Adrenal gland (tissue), 12 donors: Measurements from ENCODE around the gene BUD13. TPM values are rescaled to one million over a fixed set of nuclear protein-coding genes. Genes with fewer than 3 reads are reported as not detected.

Experiments used
- DNase-seq, 7 donors: peaks; one replicate each; pipeline ENCODE4 v3.0.0-alpha.2; 2019 to 2020
- H3K27ac ChIP-seq, 5 donors: fragments of 200-600 bp; sonication (generic) in 4 of 5; 1 replicate in 3 of 5; 2 replicates in 2 of 5; pipeline versions ENCODE4 v1.5.1 to v1.8.0; 2016 to 2020; ENCODE audit warnings: mild to moderate bottlenecking in 1 of 5
- H3K27me3 ChIP-seq: fragments of 200-600 bp; 2 replicates; pipeline ENCODE4 v1.8.0; 2021
- H3K36me3 ChIP-seq, 2 donors: fragments of 200-600 bp; replicated peaks in 1 of 2; 1 replicate in 1 of 2; 2 replicates in 1 of 2; pipeline versions ENCODE4 v1.5.1 to v1.8.0; 2018 to 2022
- H3K4me1 ChIP-seq, 2 donors: fragments of 200-600 bp; replicated peaks in 1 of 2; 1 replicate in 1 of 2; 2 replicates in 1 of 2; pipeline versions ENCODE4 v1.5.1 to v1.8.0; 2018 to 2021
- H3K4me3 ChIP-seq, 4 donors: fragments of 200-600 bp; sonication (generic) in 3 of 4; one replicate each; pipeline ENCODE4 v1.5.1; 2016 to 2018
- H3K9me3 ChIP-seq, 3 donors: fragments of 200-600 bp; sonication (generic) in 1 of 3; replicated peaks in 1 of 3; 1 replicate in 2 of 3; 2 replicates in 1 of 3; pipeline versions ENCODE4 v1.5.1 to v1.8.0; 2016 to 2021
- CTCF ChIP-seq, 6 experiments: fragments of 450-650 bp in 4 of 6; fragments of 200-600 bp in 2 of 6; sonication (generic) in 1 of 6; IDR thresholded peaks; 1 replicate in 5 of 6; 2 replicates in 1 of 6; pipeline versions ENCODE4 v1.5.1 to v1.8.0; 2016 to 2021; ENCODE audit warnings: antibody characterized with exemption in 6 of 6, mild to moderate bottlenecking in 2 of 6, moderate library complexity in 1 of 6
- POLR2A ChIP-seq, 2 donors: fragments of 450-650 bp; IDR thresholded peaks; one replicate each; pipeline ENCODE4 v1.6.1; 2017; ENCODE audit warnings: antibody characterized with exemption in 2 of 2, mild to moderate bottlenecking in 2 of 2, moderate library complexity in 1 of 2
- WGBS, 4 donors: extraction: QIAGEN DNeasy Blood & Tissue Kit in 2 of 4; methylation state at CpG; one replicate each; pipeline versions ENCODE4 v1.1.5 to v1.1.7; 2013 to 2017; 5-methylcytosine and 5-hydroxymethylcytosine counted together
- intact Hi-C, 2 donors: fragments of 100-400 bp; cut with DNase I; formaldehyde crosslinking; loops; one replicate each; pipeline versions ENCODE4 v1.14.1 to v1.15.0; 2022 to 2023
- polyA plus RNA-seq, 3 donors: library from polyadenylated mRNA; stranded (reverse); fragments of 200-250 nt in 2 of 3; fragments of 350-450 nt in 1 of 3; fragmentation: Illumina TruSeq in 1 of 3; extraction: RNeasy Lipid Tissue Mini Kit (QIAGEN cat#74804) in 1 of 3; gene quantifications; one replicate each; pipeline ENCODE4 v1.2.3, GENCODE V29; 2013 to 2014
- total RNA-seq, 9 donors: library from RNA; depleted of rRNA in 4 of 9; stranded (reverse); fragments of >200 nt in 4 of 9; fragments of 120-200 nt in 1 of 9; fragmentation: NEBNext Ultra II Directional in 1 of 9; extraction: Animal tissue kit (Norgen Biotek cat#: 25700) in 1 of 9; gene quantifications; one replicate each; pipeline versions ENCODE4 v1.1.0 to v1.2.4, GENCODE V29; 2013 to 2023
- donor health status: healthy with polysubstance abuse.
- donor health status: Bipolar disorder and iron deficiency.
- donor health status: DM: yes; HTN: yes; CAD: no.
- donor health status: DM: no; HTN: no; CAD: no.
- donor health status: DM: no; HTN: no; CAD: no.
- donor health status: DM: yes; HTN: yes; CAD: no.

The BUD13 gene
- total and polyA plus RNA-seq, 12 donors: 7.5 to 20.4 (median 11.4) TPM

- intact Hi-C loops: no loop called here
- Histone ChIP-seq H3K9me3 (no peaks in the 10 kb centered on the region), H3K27ac (no peak overlapping the region), H3K4me3 (no peak overlapping the region), H3K4me1 (no peaks in the 10 kb centered on the region), H3K36me3 (no peaks in the 10 kb centered on the region), H3K27me3 (no peaks in the 10 kb centered on the region)
- 79 to 100% (median 94%) methylated on average over 2 to 4 of the region's 4 CpGs for WGBS, 4 donors
- TF ChIP-seq CTCF (IDR thresholded peaks at IDR 0.05) (no peak), POLR2A (IDR thresholded peaks at IDR 0.05) (no peak)
- no peak for DNase-seq
These were observed 62.0 kb downstream of the BUD13 start for GRCh38 chr11:116710762-116711161.

- WGBS, 4 donors: 51 to 64% (median 52%) methylated on average over 15 to 17 of the region's 17 CpGs
- intact Hi-C loops: no loop called here
- H3K27me3 ChIP-seq: no peaks in the 10 kb centered on the region
These were observed 62.6 kb downstream of the BUD13 start for GRCh38 chr11:116710001-116710674.

GRCh38 chr11:116707746-116708145, 65.0 kb downstream of the BUD13 start:
- Histone ChIP-seq H3K4me3 (no peak overlapping the region), H3K27me3 (no peaks in the 10 kb centered on the region), H3K4me1 (no peaks in the 10 kb centered on the region), H3K36me3 (no peaks in the 10 kb centered on the region), H3K9me3 (no peaks in the 10 kb centered on the region), H3K27ac (no peak overlapping the region)
- TF ChIP-seq CTCF (IDR thresholded peaks at IDR 0.05) (no peak), POLR2A (IDR thresholded peaks at IDR 0.05) (no peak)
- intact Hi-C loops: no loop called here
- DNase-seq: no peak
- 49 to 75% (median 57%) methylated on average over 7 to 9 of the region's 9 CpGs for WGBS, 4 donors

More at GRCh38 chr11:116710001-116710674, 62.6 kb downstream of the BUD13 start:
- H3K9me3 ChIP-seq: no peaks in the 10 kb centered on the region
- DNase-seq: no peak
- no peak overlapping the region for H3K4me3 ChIP-seq
- H3K4me1 ChIP-seq: no peaks in the 10 kb centered on the region
- H3K27ac ChIP-seq: no peak overlapping the region
- no peaks in the 10 kb centered on the region for H3K36me3 ChIP-seq
- TF ChIP-seq CTCF (IDR thresholded peaks at IDR 0.05) (no peak), POLR2A (IDR thresholded peaks at IDR 0.05) (no peak)

GRCh38 chr11:116707161-116707629, 65.6 kb downstream of the BUD13 start:
- no peaks in the 10 kb centered on the region for H3K4me1 ChIP-seq
- no peaks in the 10 kb centered on the region for H3K9me3 ChIP-seq
- H3K27me3 ChIP-seq: no peaks in the 10 kb centered on the region
- H3K36me3 ChIP-seq: no peaks in the 10 kb centered on the region
- intact Hi-C loops: no loop called here
- DNase-seq: no peak
- no peak overlapping the region for H3K27ac ChIP-seq
- no peak overlapping the region for H3K4me3 ChIP-seq
- TF ChIP-seq POLR2A (IDR thresholded peaks at IDR 0.05): no peak
- no peak for TF ChIP-seq CTCF (IDR thresholded peaks at IDR 0.05)
- WGBS, 4 donors: 33 to 65% (median 45%) methylated on average over 22 to 37 of the region's 37 CpGs
